GM21390 (cell line): ENCODE data around the gene CARD6.
"Not testable (repeated sequence)": the region's sequence is repeated elsewhere in the genome, so short reads cannot be mapped to it uniquely, and the experiment has no call there.

Source experiments
- ATAC-seq: cut with Tn5 transposase; IDR thresholded peaks from one replicate; pipeline ENCODE4 v1.9.1; 2021; ENCODE audit not compliant: unreplicated experiment

CARD6 gene

GRCh38 chr5:40828690-40829661 is 12.2 kb upstream of the CARD6 start:
- ATAC-seq = no peak

- no peak for ATAC-seq
Measured at GRCh38 chr5:40829748-40830533, 11.2 kb upstream of the CARD6 start.

GRCh38 chr5:40831346-40832210 is 9.6 kb upstream of the CARD6 start:
- ATAC-seq = no peak

- no peak for ATAC-seq
Measured at GRCh38 chr5:40832345-40832744, 8.8 kb upstream of the CARD6 start.

GRCh38 chr5:40833712-40834229 is 7.4 kb upstream of the CARD6 start:
- no peak for ATAC-seq

GRCh38 chr5:40834391-40834848 is 6.7 kb upstream of the CARD6 start:
- ATAC-seq = no peak

- ATAC-seq = peak; percentile 97
Measured at GRCh38 chr5:40834849-40835787, 6.0 kb upstream of the CARD6 start, which contains the start of gene RPL37. Gene RPL37 (minus strand): TSS chr5:40835222. CDS start chr5:40835185, 37 bp downstream.

GRCh38 chr5:40838086-40838485 is 3.1 kb upstream of the CARD6 start:
- no peak for ATAC-seq

GRCh38 chr5:40842351-40842750 is 1.2 kb downstream of the CARD6 start:
- ATAC-seq = no peak

- no peak for ATAC-seq
Measured at GRCh38 chr5:40844565-40844964, 3.4 kb downstream of the CARD6 start.

- no peak for ATAC-seq
Measured at GRCh38 chr5:40846371-40846770, 5.2 kb downstream of the CARD6 start.

- no peak for ATAC-seq
Measured at GRCh38 chr5:40847525-40847924, 6.4 kb downstream of the CARD6 start.

- ATAC-seq = no peak
Measured at GRCh38 chr5:40853632-40854192, 12.5 kb downstream of the CARD6 start.

- no peak for ATAC-seq
Measured at GRCh38 chr5:40860711-40861110, 19.5 kb downstream of the CARD6 start.

GRCh38 chr5:40865004-40865403 is 23.8 kb downstream of the CARD6 start:
- ATAC-seq = not testable (repeated sequence)

GRCh38 chr5:40866844-40867243 is 25.7 kb downstream of the CARD6 start:
- ATAC-seq = no peak

- no peak for ATAC-seq
Measured at GRCh38 chr5:40869384-40869783, 28.2 kb downstream of the CARD6 start.

- no peak for ATAC-seq
Measured at GRCh38 chr5:40871177-40871576, 30.0 kb downstream of the CARD6 start.

- not testable (repeated sequence) for ATAC-seq
Measured at GRCh38 chr5:40872253-40872652, 31.1 kb downstream of the CARD6 start.
